H1 (cell line): Measurements from ENCODE around the gene PAQR5. TPM values are rescaled to one million over a fixed set of nuclear protein-coding genes. Genes with fewer than 3 reads are reported as not detected.
"Not testable (repeated sequence)": the region's sequence is repeated elsewhere in the genome, so short reads cannot be mapped to it uniquely, and the experiment has no call there.

Experiments used
- CTCF ChIA-PET: fragments of 300-600 bp; sonication (Branson Sonifier 250); formaldehyde crosslinking; loops from one replicate; lab custom pipeline; 2021; ENCODE audit not compliant: partially characterized antibody; lab: Charles Lee
- POLR2A ChIA-PET: fragments of 300-600 bp; sonication (Branson Sonifier 250); formaldehyde crosslinking; loops from one replicate; lab custom pipeline; 2021; ENCODE audit warnings: inconsistent platforms; ENCODE audit not compliant: partially characterized antibody; lab: Charles Lee
- DNase-seq, 2 experiments: peaks; one replicate each; pipeline versions ENCODE4 v3.0.0 to v3.0.0-alpha.2; 2010 to 2022; ENCODE audit warnings: low spot score in 2 of 2, low read depth in 1 of 2, mixed read lengths in 1 of 2
- FAIRE-seq: peaks from 2 replicates; lab custom pipeline; 2011; peaks lifted over from hg19 to GRCh38; lab: Jason Lieb, UNC
- H2AFZ ChIP-seq: 2 replicates; pipeline ENCODE4 v1.8.1; 2012; ENCODE audit warnings: low read length, inconsistent platforms
- H2AK5ac ChIP-seq: 2 replicates; pipeline ENCODE4 v1.6.1; 2013; ENCODE audit warnings: low read depth, low read length
- H2BK120ac ChIP-seq: replicated peaks from 2 replicates; pipeline ENCODE3; 2013; ENCODE audit warnings: low read depth, low read length, inconsistent platforms
- H2BK12ac ChIP-seq: 2 replicates; pipeline ENCODE4 v1.6.1; 2013; ENCODE audit warnings: low read depth, low read length
- H2BK15ac ChIP-seq: 2 replicates; pipeline ENCODE4 v1.6.1; 2013; ENCODE audit warnings: low read length
- H2BK20ac ChIP-seq: 2 replicates; pipeline ENCODE4 v1.6.1; 2013; ENCODE audit warnings: low read length
- H2BK5ac ChIP-seq: 2 replicates; pipeline ENCODE4 v1.6.1; 2013; ENCODE audit warnings: low read depth, low read length
- H3K14ac ChIP-seq: 2 replicates; pipeline ENCODE4 v1.6.1; 2013; ENCODE audit warnings: inconsistent platforms; ENCODE audit not compliant: insufficient read length
- H3K18ac ChIP-seq: 2 replicates; pipeline ENCODE4 v1.6.1; 2013; ENCODE audit warnings: low read length; ENCODE audit errors: extremely low read depth
- H3K23ac ChIP-seq: 2 replicates; pipeline ENCODE4 v1.6.1; 2013; ENCODE audit warnings: inconsistent platforms; ENCODE audit not compliant: insufficient read length
- H3K23me2 ChIP-seq: 2 replicates; pipeline ENCODE4 v1.6.1; 2013; ENCODE audit warnings: low read depth, low read length
- H3K27ac ChIP-seq: 2 replicates; pipeline ENCODE4 v1.6.1; 2011; ENCODE audit warnings: low read depth, low read length, inconsistent platforms
- H3K27me3 ChIP-seq, 4 experiments: replicated peaks in 1 of 4; 1 replicate in 1 of 4; 2 replicates in 3 of 4; pipeline versions ENCODE4 v1.6.1 to v1.8.1; 2011 to 2013; ENCODE audit warnings: low read length in 3 of 4, mild to moderate bottlenecking in 3 of 4, inconsistent platforms in 2 of 4, mixed read lengths in 2 of 4, moderate library complexity in 1 of 4; ENCODE audit not compliant: control insufficient read depth in 3 of 4, insufficient read depth in 3 of 4; ENCODE audit errors: extremely low read depth in 1 of 4
- H3K36me3 ChIP-seq, 4 experiments: 2 replicates each; pipeline versions ENCODE4 v1.6.1 to v1.8.1; 2011 to 2013; ENCODE audit warnings: mild to moderate bottlenecking in 4 of 4, low read length in 3 of 4, moderate library complexity in 2 of 4, control low read depth in 1 of 4, inconsistent platforms in 1 of 4; ENCODE audit not compliant: insufficient read depth in 4 of 4, control insufficient read depth in 2 of 4
- H3K4ac ChIP-seq: replicated peaks from 2 replicates; pipeline ENCODE3; 2013; ENCODE audit warnings: low read length, low read depth, mixed read lengths, inconsistent platforms; ENCODE audit not compliant: insufficient read length
- H3K4me1 ChIP-seq, 4 experiments: replicated peaks in 1 of 4; 1 replicate in 1 of 4; 2 replicates in 3 of 4; pipeline versions ENCODE4 v1.6.1 to v1.8.1; 2011 to 2013; ENCODE audit warnings: low read length in 3 of 4, inconsistent platforms in 2 of 4, mixed read lengths in 1 of 4; ENCODE audit not compliant: insufficient read depth in 4 of 4, control insufficient read depth in 3 of 4
- H3K4me2 ChIP-seq, 2 experiments: 2 replicates each; pipeline versions ENCODE4 v1.6.1 to v1.8.1; 2011 to 2013; ENCODE audit warnings: low read depth in 2 of 2, low read length in 2 of 2, control low read depth in 1 of 2, inconsistent platforms in 1 of 2, mild to moderate bottlenecking in 1 of 2; ENCODE audit not compliant: insufficient read depth in 1 of 2
- H3K4me3 ChIP-seq, 4 experiments: fragments of 200-600, 300-600 bp in 1 of 4; sonication (generic), shearing (Covaris generic), sonication (Bioruptor Twin) in 1 of 4; 2 replicates each; pipeline versions ENCODE4 v1.5.1 to v1.8.1; 2011 to 2016; ENCODE audit warnings: low read length in 4 of 4, low read depth in 3 of 4, control low read depth in 2 of 4, inconsistent platforms in 2 of 4, mild to moderate bottlenecking in 2 of 4, mixed read lengths in 1 of 4, moderate library complexity in 1 of 4; ENCODE audit not compliant: insufficient read depth in 2 of 4; ENCODE audit errors: extremely low read depth in 1 of 4
- H3K56ac ChIP-seq: replicated peaks from 2 replicates; pipeline ENCODE3; 2013; ENCODE audit warnings: low read depth, mild to moderate bottlenecking, mixed read lengths, low read length, inconsistent platforms; ENCODE audit not compliant: insufficient read length
- H3K79me1 ChIP-seq: 2 replicates; pipeline ENCODE4 v1.6.1; 2013; ENCODE audit warnings: low read depth, low read length, control low read depth
- H3K79me2 ChIP-seq, 2 experiments: 2 replicates each; pipeline versions ENCODE4 v1.6.1 to v1.8.1; 2012 to 2013; ENCODE audit warnings: low read length in 2 of 2, mild to moderate bottlenecking in 2 of 2, inconsistent platforms in 1 of 2; ENCODE audit not compliant: insufficient read depth in 2 of 2, control insufficient read depth in 1 of 2
- H3K9ac ChIP-seq, 4 experiments: replicated peaks in 1 of 4; 1 replicate in 1 of 4; 2 replicates in 3 of 4; pipeline versions ENCODE4 v1.6.1 to v1.8.1; 2011 to 2013; ENCODE audit warnings: low read depth in 3 of 4, low read length in 3 of 4, control low read depth in 2 of 4, mild to moderate bottlenecking in 2 of 4, moderate library complexity in 2 of 4, inconsistent platforms in 1 of 4; ENCODE audit errors: extremely low read depth in 1 of 4
- H3K9me3 ChIP-seq, 2 experiments: 2 replicates each; pipeline versions ENCODE4 v1.6.1 to v1.8.1; 2012 to 2013; ENCODE audit warnings: mild to moderate bottlenecking in 2 of 2, moderate library complexity in 2 of 2, control low read depth in 1 of 2, inconsistent platforms in 1 of 2, low read depth in 1 of 2, low read length in 1 of 2, mixed read lengths in 1 of 2; ENCODE audit not compliant: insufficient read depth in 2 of 2
- H4K20me1 ChIP-seq, 2 experiments: replicated peaks in 1 of 2; 2 replicates each; pipeline versions ENCODE3 to v1.8.1; 2011 to 2013; ENCODE audit warnings: inconsistent platforms in 2 of 2, low read length in 2 of 2, mild to moderate bottlenecking in 1 of 2; ENCODE audit not compliant: insufficient read depth in 2 of 2, control insufficient read depth in 1 of 2
- H4K5ac ChIP-seq: 2 replicates; pipeline ENCODE4 v1.6.1; 2013; ENCODE audit warnings: low read length, low read depth, mixed read lengths, inconsistent platforms; ENCODE audit not compliant: insufficient read length
- H4K8ac ChIP-seq: 2 replicates; pipeline ENCODE4 v1.8.0; 2013; ENCODE audit warnings: mild to moderate bottlenecking, moderate library complexity, low read length, inconsistent platforms; ENCODE audit not compliant: insufficient read depth; ENCODE audit errors: extremely low read depth
- H4K91ac ChIP-seq: replicated peaks from 2 replicates; pipeline ENCODE3; 2013; ENCODE audit warnings: low read length, mixed read lengths, inconsistent platforms; ENCODE audit not compliant: insufficient read length
- CBX8 ChIP-seq: fragments of 300-800, 300-1000 bp; sonication (generic); IDR thresholded peaks from 2 replicates; pipeline ENCODE4 v1.7.1; 2016; ENCODE audit warnings: low read depth, low read length, borderline replicate concordance
- HDAC2 ChIP-seq, 2 experiments: fragments of 300-600 bp in 1 of 2; sonication (generic) in 1 of 2; IDR thresholded peaks; 2 replicates each; pipeline ENCODE4 v1.6.1; 2011 to 2012; ENCODE audit warnings: low read depth in 2 of 2, low read length in 2 of 2, mild to moderate bottlenecking in 2 of 2, moderate library complexity in 2 of 2, borderline replicate concordance in 1 of 2, inconsistent platforms in 1 of 2
- HDAC6 ChIP-seq: IDR thresholded peaks from one replicate; pipeline ENCODE4 v1.7.1; 2012; ENCODE audit warnings: low read depth, mild to moderate bottlenecking, inconsistent platforms, low read length, moderate library complexity
- JUN ChIP-seq: IDR thresholded peaks from 2 replicates; pipeline ENCODE4 v1.6.1; 2011; ENCODE audit warnings: low read depth, mild to moderate bottlenecking, improper control_type of control experiment, low read length
- WGBS, 2 experiments: shearing (Covaris generic) in 1 of 2; methylation state at CpG; one replicate each; pipeline versions ENCODE4 v1.1.6 to v1.1.7; 2013 to 2015; ENCODE audit warnings: low lambda C conversion rate in 2 of 2, mixed read lengths in 2 of 2, inconsistent platforms in 1 of 2, low coverage in 1 of 2, missing lambda C conversion rate in 1 of 2; ENCODE audit not compliant: insufficient replicate concordance in 2 of 2, insufficient coverage in 1 of 2, insufficient read length in 1 of 2; ENCODE audit errors: extremely low coverage in 1 of 2, missing lambda C conversion rate in 1 of 2; 5-methylcytosine and 5-hydroxymethylcytosine counted together
- polyA plus RNA-seq, 7 experiments: library from polyadenylated mRNA; depleted of rRNA in 3 of 7; stranded (reverse) in 5 of 7; unstranded in 2 of 7; fragments of >200 nt in 5 of 7; fragments of 200-250 nt in 2 of 7; gene quantifications; 1 replicate in 5 of 7; 2 replicates in 1 of 7; 4 replicates in 1 of 7; pipeline versions ENCODE4 v1.2.1 to v1.2.3, GENCODE V29; 2011 to 2013; ENCODE audit warnings: missing spikeins in 2 of 7, mixed read lengths in 2 of 7
- total RNA-seq: library from RNA; stranded (reverse); fragmentation: NEBNext Ultra II Directional; extraction: Animal tissue kit (Norgen Biotek cat#: 25700); gene quantifications from 2 replicates; pipeline ENCODE4 v1.2.1, GENCODE V29; 2021

PAQR5 gene
- total and polyA plus RNA-seq, 2 of the 8 experiments (the other 6 are each of a cell fraction or from before 2014, with no cell fraction given) = 8.7 to 18.1 TPM

DNA sequence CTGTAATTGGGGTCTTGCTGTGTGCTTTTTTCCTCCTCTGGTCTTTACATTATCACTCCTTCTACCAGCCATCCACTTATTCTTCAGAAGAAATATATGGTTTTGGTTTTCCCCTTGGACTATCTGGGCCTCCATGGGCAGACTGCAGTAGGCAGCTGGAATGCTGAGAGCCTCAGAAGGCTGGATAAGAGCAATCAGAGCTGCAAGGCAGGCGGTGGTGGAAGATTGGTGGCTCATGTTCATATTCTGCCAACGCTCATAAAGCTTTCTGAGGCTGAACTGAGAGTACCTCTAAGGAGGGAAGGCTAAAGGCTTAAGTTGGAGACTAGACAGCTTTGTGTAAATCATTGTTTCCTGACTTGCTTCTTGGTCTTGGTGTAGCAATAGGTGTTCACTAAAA, 148.2 kb downstream of the PAQR5 start (continued):
- no peak for TF ChIP-seq HDAC2 (IDR thresholded peaks at IDR 0.05; ENCODE audit: borderline replicate concordance in 1 of 2, low read depth in 2 of 2, low read length in 2 of 2)
- no peak for TF ChIP-seq HDAC6
- TF ChIP-seq CBX8 = no peak
- TF ChIP-seq JUN = no peak

GRCh38 chr15:69450221-69450620, 151.5 kb downstream of the PAQR5 start:
- H3K9me3 ChIP-seq, H3K23me2 ChIP-seq, H4K8ac ChIP-seq, H3K4me2 ChIP-seq, H3K14ac ChIP-seq, H3K18ac ChIP-seq, H3K23ac ChIP-seq, H2BK120ac ChIP-seq, H2AK5ac ChIP-seq, H3K79me1 ChIP-seq, H3K9ac ChIP-seq, H3K56ac ChIP-seq, H3K4ac ChIP-seq, H2BK5ac ChIP-seq, H3K27me3 ChIP-seq, H4K91ac ChIP-seq, H4K5ac ChIP-seq, H3K27ac ChIP-seq, H3K4me1 ChIP-seq, H2BK12ac ChIP-seq, FAIRE-seq, H3K4me3 ChIP-seq, DNase-seq, H2BK20ac ChIP-seq, H2AFZ ChIP-seq, H2BK15ac ChIP-seq: not testable (repeated sequence)
- Histone ChIP-seq H3K79me2 (peaks cover 14 to 26% of the 10 kb centered on the region in 2 experiments), H3K36me3 (peaks cover 9 to 54% (median 42%) of the 10 kb centered on the region in 4 experiments), H4K20me1 (peaks cover 16 to 18% of the 10 kb centered on the region in 2 experiments)
- POLR2A ChIA-PET = interaction anchor here (1.5 to 9.7 kb wide), 3 partner anchors 15 to 33 kb away, joined by 4 to 207 read pairs (median 97); partner anchors contain the start of gene KIF23
- WGBS, 2 experiments = 97% methylated on average over 4 of the region's 4 CpGs; no CpG with 5 or more reads in 1 of the 2 experiments
- CTCF ChIA-PET = interaction anchor here (2.4 kb wide), 1 partner anchor 16 kb away, joined by 10 read pairs; no protein-coding TSS in a partner anchor
